HG03108 (cell line): ENCODE results near the gene SPAG4.

ENCODE experiments used
- ATAC-seq: cut with Tn5 transposase; IDR thresholded peaks from one replicate; pipeline ENCODE4 v1.9.1; 2021; ENCODE audit warnings: moderate library complexity; ENCODE audit not compliant: unreplicated experiment

Gene SPAG4

GRCh38 chr20:35615667-35616464 lies at the start of gene SPAG4:
Gene SPAG4 (plus strand): TSS chr20:35615829. CDS start chr20:35616004, 175 bp downstream.
- ATAC-seq: peak; percentile 77

GRCh38 chr20:35568645-35569044 lies 47.0 kb upstream of the SPAG4 start:
- no peak for ATAC-seq

GRCh38 chr20:35571555-35571954 lies 44.1 kb upstream of the SPAG4 start:
- ATAC-seq: no peak

GRCh38 chr20:35572838-35573237 lies 42.8 kb upstream of the SPAG4 start:
- ATAC-seq: no peak

- no peak for ATAC-seq
These were observed 39.7 kb upstream of the SPAG4 start for GRCh38 chr20:35575958-35576357.

GRCh38 chr20:35576816-35577215 lies 38.8 kb upstream of the SPAG4 start:
- ATAC-seq: no peak

- ATAC-seq: no peak
These were observed 37.2 kb upstream of the SPAG4 start for GRCh38 chr20:35578469-35578868.

GRCh38 chr20:35579196-35579595 lies 36.4 kb upstream of the SPAG4 start:
- ATAC-seq: no peak

GRCh38 chr20:35582131-35582530 lies 33.5 kb upstream of the SPAG4 start:
- ATAC-seq: no peak

GRCh38 chr20:35582741-35583404 lies 32.8 kb upstream of the SPAG4 start:
- no peak for ATAC-seq

GRCh38 chr20:35583636-35584560 lies 31.7 kb upstream of the SPAG4 start:
- no peak for ATAC-seq

- no peak for ATAC-seq
These were observed 28.7 kb upstream of the SPAG4 start for GRCh38 chr20:35586751-35587425.

GRCh38 chr20:35587436-35587835 lies 28.2 kb upstream of the SPAG4 start:
- no peak for ATAC-seq

- no peak for ATAC-seq
These were observed 27.2 kb upstream of the SPAG4 start for GRCh38 chr20:35588397-35588796.

GRCh38 chr20:35592339-35592974 lies 23.2 kb upstream of the SPAG4 start:
- ATAC-seq: no peak

GRCh38 chr20:35595456-35595855 lies 20.2 kb upstream of the SPAG4 start:
- no peak for ATAC-seq

- ATAC-seq: no peak
These were observed 19.7 kb upstream of the SPAG4 start for GRCh38 chr20:35595901-35596300.

GRCh38 chr20:35597186-35597585 lies 18.4 kb upstream of the SPAG4 start:
- ATAC-seq: no peak

- no peak for ATAC-seq
These were observed 17.2 kb upstream of the SPAG4 start for GRCh38 chr20:35598476-35598875.
